ENCODE data around the gene MPRIP.
A peak's percentile ranks its signal among the peaks of the same experiment; 100 is the strongest.
"Not testable (repeated sequence)": the region's sequence is repeated elsewhere in the genome, so short reads cannot be mapped to it uniquely, and the experiment has no call there.

The MPRIP gene

DNA sequence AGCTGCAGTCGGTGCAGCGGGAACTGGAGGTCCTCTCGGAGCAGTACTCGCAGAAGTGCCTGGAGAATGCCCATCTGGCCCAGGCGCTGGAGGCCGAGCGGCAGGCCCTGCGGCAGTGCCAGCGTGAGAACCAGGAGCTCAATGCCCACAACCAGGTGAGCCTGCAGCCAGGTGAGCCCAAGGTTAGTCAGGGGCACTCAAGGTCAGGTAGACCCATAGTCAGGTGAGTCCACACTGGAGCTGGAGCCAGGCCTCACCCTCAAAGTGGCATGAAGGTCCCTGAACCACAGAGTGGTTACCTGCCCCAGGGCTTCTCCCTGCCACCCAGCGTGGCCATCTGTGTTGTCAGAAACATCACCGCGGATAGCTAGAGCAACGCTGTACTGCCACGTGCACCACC is 131.7 kb downstream of the MPRIP start:
- no peak for DNase-seq

DNA sequence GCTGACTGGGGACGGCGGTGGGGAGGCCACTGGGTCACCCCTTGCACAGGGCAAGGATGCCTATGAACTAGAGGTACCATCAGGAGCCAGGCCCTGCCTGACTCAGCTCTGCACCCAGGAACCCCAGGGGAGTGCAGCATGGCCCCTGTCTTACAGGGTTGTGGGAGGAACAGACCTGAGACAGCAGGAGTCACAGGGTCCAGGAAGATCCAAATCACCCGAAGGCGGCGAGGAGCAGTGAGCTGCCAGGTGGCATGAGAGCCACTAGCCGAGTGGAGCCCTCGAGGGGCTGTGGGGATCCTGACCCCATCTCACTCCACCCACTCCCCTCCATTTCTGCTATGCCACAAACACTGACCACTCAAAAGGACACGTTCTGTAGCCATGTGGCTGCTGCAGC is 133.1 kb downstream of the MPRIP start:
- DNase-seq: no peak

DNA sequence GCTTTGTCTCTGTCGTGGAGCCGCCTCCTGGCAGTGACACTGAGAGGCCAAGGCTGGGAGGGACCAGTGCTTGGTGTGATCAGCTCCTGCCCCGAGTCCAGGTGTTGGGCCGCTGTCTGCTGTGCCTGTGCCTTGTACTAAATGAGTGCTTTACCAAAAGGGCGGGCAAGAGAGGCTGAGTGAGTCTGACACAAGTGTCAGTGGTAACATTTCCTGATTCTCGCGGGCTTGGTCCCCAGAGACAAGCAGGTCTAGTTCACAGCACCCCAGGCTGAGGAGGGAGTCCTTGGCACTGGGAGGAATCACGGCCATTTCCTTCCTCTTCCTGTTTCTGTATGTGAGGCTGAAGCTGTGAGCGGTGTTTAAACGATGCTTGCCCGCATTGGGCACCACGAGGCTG is 133.7 kb downstream of the MPRIP start:
- DNase-seq: no peak

DNA sequence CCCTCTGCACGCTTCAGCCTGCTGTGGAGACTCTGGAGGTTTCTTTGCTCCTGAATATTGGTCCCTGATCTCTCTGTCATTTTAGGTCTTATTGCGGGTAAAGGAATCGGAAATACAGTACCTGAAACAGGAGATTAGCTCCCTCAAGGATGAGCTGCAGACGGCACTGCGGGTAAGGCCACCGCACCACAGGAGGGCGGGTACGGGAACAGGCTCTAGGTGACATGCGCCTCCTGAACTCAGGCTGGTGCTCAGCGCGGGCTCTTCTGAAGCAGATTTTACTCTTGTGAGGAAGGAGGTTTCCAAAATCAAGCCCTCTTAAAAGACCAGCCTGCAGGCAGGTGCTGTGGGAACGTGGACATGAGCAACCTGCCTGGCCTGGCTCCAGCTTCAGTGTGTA is 134.1 kb downstream of the MPRIP start:
- DNase-seq: no peak

DNA sequence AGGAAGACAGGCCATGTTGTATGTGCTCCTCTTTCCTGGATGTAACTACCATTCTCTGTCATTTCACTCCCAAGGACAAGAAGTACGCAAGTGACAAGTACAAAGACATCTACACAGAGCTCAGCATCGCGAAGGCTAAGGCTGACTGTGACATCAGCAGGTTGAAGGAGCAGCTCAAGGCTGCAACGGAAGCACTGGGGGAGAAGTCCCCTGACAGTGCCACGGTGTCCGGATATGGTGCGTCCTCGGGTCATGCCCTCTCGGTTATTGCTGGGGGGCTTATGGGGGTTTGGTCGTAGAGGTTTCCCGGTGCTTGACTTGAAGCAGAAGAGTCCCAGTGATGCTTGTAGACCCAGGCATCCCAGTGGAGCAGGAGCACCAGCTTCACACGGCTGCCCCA is 134.9 kb downstream of the MPRIP start:
- DNase-seq: no peak

DNA sequence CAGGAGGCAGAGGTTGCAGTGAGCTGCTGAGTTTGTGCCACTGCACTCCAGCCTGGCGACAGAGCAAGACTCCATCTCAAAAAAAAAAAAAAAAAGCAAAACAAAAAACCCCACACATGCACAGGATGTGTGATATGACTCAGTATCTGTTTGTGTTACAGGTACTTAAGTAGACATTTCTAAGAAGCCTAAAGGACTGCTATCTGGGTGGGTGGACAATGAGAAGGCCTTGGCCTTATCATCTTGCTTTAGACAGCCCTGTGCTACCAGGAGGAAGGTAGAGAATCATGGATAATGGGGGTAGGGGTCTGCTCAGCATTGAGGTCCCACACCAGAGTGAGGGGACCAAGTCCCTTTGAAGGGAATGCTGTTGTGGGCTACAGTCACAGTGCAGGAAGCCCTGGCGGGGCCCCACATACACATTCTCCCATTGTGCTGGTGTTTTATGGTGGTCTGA is 137.1 kb downstream of the MPRIP start:
- no peak for DNase-seq

DNA sequence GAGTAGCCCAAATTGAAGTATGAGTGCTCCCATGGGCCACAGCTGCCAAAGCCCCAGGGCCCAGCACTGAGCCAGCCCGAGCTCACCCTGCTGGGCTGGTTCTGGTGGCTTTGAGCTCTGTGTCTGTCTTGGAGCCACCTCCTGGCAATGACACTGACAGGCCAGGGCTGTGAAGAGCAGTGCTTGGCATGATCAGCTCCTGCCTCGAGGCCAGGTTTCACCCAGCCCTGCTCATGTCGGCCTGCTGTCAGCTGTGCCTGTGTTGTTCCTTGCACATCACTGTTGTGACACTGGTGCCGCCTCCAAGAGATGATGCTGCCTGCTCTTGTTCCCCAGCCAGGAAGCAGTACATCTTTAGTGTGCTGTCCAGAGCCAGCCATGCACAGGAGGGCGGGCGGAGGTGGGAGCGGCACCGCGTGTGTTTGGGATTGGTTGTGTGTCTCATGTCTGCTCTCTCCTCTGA is 137.9 kb downstream of the MPRIP start:
- DNase-seq: no peak

DNA sequence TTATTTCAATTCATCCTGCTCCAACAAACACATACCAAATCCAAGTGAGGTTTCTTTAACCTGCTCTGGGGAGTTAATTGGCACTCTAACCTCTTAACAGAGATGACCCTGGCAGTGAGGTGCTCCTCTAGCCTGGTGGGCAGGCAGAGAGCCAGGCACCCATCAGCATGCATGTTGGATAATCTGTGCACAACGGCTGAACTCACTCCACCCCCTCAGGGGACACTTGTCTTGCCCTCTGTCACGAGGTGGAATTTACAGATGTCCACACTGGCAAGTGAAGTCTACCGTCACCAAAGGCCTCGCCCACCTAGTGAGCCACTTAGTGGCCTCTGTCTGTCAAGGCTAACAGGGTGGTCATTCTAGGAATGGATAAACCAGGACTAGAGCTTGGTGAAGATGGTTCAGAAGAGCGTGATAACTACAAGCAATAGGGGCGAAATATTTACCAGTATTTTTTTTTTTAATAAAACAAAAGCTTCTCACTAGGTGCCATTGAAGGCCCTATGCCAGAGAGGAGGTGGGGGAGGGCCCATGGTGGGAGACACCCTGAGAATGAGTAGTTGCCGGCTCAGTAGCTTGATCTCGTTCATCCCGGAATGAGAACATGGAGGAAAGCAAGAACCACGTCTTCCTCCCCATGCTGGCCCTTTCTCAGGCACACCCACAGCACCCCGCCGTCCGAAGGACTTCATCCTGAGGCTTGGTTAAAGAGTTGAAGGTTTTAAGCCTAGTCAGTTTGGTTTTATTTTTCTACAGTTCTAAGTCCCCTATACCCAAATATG is 138.7 kb downstream of the MPRIP start:
- DNase-seq: peak; percentile 31

DNA sequence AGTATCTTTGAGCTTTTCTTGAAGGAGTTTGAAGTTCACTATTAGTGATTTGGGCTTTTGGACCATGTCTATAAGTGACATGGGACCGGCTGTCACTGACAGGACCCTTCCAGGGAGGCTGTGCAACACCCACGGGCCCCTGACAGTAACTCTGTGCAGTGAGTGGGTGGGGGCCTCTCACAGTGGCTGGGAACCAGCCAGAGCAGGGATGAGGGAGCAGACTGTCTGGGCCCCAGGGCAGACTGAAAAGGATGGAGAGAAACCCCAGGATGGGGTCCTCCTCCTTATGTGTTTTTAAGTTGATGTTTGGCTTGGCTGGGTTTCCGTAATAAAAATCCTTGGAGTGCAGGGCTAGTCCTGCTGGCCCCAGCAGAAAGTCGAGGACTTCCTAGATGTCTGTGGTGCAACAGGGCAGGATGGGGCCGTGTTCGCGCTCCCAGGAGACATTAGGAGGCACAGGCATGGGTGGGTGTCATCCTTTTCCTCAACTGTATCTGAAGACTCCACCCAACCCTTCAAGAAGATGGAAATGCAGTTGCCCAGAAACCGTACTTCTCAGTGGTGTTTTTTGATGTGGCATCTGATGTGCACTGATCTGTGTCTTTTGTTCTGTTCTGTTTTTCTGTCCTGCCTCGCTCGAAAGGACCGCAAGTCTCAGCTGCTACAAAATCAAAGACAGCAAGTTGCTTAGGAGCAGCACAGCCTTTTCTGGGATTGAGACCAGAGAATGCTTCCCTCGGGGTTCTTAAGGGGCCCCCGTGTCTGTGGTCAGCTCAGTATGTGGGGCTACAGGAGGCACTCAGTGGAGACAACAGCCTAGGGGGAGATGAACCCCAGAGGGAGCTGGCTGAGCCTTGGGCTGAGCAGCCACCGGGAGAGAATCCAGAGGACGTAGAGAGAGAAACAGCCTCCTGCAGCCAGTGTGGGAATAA is 139.7 kb downstream of the MPRIP start:
- no peak for DNase-seq

DNA sequence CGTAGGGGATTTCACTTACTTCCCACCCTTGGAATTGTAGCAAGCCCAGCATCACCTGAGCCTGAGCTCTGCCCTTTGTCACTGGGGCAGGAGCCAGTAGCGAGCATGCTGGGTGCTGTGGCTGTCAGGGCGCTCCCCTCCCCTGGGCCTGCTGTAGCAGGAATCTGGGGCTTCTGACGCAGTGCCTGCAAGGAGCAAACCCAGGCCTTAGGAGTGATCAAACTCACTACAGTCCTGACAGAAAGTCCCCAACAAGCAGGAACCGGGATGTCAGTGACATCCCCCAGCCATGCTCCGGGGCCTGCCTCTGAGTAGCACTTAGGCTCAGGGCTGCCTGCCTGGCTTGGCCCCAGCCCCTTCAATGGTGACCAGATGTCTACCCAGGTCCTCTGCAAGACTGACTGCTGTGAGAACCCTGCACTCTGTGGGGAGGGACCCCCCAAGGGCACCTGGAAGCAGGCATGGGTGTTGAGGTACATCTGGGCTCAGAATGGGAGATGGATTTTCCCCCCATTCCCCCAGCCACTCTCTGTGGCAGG is 140.4 kb downstream of the MPRIP start:
- DNase-seq: peak; percentile 25

DNA sequence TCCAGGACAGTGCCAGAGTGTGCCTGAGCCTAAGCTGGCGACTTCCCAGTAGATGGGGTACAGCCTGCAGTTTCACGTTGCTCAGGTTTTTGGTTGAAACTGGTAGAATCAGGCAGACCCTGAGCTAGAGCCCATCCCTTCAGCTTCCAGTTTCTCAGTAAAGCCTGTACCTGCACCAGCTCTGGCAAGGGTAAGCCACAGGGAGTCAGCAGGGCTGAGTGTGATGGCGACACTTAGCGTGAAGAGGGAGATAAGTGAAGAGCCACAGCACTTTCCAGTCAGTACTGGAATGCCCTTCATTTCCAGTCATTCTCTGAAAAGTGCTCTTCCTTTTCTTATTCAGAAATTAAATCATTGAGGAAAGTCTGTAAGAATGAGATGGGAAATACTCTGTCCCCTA is 141.5 kb downstream of the MPRIP start:
- no peak for DNase-seq

DNA sequence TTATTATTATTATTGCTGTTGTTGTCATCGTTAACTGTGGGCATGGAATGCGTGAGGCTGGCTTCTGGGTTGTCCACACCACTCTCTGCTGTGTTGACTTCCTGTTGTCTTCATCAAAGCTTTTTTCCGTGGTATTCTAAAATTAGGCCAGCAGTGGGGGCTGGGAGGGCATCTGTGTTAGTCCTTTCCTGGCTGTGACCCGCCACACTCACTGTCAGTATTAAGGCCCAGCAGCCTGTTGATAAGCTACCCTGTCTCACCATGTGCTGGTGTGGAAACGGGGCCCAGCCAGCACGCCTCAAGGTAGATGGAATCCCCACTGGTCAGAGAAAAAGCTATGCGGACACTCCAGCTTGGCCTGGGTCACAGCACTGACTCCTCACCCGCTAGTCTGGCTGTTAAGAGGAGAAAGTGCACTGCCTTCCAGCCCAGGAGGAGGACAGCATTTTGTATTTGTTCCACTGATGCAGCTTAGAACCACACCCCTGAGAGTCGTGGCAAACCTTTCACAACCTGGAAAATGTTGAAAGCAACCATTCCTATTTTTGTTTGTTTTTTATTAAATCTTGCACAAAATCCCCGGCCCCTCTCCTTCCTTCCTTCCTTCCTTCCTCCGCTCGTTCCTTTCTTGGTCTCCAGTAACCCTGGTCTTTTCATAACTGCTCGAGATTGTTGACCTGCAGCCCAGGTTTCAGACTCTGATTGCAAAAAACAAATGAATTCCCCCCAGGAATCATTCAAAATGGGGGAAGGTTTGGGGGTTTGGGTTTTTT is 142.9 kb downstream of the MPRIP start:
- DNase-seq: not testable (repeated sequence)

DNA sequence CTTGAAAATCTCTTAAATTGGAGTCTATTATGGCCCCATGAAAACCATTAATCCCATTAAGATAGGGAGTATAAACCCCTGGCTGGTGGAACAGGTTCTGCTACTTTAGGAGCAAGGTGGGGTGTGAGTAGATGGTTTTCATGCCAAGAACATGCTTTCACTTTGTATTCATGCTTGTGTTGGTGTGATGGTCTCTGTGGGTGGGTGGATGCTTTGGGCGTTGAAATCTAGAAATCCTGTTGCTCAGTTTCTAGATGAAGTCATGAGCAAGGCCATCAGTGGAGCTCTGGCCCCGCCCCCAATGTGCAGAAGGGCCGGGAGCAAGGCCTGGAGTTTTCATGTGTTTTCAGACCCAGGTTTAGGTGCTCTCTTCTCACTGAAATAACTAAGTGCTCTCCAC is 143.8 kb downstream of the MPRIP start:
- DNase-seq: peak; percentile 20

DNA sequence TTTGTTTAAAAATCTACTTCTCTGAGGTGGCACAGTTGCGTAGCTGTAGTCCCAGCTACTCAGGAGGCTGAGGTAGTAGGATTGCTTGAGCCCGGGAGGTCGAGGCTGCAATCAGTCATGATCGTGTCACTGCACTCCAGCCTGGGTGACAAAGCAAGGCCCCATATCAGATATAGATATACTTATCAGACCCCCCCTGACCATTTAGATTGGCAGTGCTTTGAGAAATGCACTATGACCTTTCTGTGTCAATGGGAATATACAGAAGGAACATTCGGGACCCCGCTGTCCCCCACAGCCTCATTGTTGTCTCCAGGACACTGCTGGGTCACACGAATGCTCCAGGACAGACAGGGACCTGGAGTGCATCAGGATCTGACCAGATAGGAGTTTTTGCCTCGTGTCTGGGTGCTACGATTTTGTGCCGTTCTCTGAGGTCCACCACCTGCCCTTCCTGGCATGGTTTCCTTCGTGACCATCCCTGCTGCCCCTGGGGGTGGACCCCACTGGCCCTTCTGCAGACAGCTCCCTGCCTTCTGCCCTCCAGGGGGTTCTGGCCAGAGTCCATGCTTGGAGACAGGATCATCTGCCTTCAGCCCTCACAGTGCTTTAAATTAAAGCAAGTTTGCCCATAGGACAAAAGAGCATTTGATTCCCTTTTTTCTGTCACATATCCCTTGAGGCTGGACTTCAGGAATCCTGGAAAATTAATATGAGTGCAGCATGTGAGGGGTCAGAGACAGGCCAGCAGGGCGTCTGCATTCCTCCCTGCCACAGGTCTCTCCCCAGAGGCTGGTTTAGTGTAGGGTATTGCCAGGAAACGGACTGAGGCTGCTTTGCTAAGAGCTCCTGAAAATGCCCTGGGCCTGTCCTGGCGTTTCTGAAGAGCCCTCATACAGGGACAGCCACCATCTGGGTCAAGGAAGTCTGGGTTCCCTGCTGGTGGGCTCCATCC is 144.6 kb downstream of the MPRIP start:
- peak; percentile 2 for DNase-seq

DNA sequence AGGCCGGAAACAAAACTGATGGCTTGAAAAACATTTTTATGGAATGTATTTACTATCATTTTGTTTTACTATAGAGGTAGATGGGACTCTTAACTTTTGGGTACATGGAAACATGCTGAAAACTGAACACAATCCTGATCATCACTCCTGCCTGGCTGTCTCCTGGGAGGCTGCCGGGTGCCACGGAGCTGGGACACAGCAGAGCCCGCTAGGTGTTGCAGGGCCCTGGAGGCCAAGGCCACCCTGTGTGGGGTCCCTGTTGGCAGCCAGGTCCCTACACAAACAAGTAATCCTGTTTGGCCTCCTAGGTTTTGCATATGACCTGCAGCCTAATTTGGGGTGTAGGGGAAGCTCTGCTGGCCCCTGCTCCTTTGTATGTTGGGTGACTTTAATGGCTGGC is 146.3 kb downstream of the MPRIP start:
- DNase-seq: no peak

DNA sequence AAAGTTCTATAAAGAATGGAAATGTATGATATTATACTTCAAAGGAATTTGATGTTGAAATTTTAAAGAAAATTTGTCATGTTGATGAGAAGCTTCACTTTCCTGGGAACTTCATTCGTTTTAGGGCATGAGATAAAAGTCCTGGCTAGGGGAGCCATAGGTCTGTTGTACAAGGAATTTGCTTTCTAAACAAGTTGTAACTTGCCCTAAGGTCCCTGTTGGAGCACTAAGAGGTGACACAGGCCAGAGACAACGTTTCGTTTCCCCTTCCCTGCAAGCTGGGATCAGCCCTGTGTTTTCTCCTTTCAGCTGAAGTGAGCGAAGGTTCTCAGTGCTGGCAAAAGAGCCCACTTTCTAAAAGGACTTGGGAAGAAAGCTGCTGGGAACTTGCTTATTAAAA is 147.3 kb downstream of the MPRIP start:
- no peak for DNase-seq

DNA sequence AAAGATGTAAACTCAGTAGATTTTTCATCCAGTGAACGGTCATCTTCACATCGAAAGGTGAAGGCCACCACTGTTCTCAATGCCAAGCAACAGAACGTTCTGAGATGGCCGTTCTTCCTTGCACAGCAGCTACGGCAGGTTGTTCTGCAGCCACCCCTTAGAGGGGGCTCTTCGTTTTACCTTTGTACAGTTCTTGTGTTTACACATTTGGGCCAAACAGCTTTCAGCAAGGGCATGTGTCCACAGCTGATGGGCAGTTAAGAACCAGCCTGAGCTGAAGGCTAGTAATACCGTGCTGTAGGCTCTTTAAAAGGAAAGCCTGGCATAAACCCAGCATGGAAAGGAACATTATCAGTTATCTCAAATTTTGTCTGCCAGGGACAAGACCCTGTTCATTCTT is 147.9 kb downstream of the MPRIP start:
- DNase-seq: no peak

DNA sequence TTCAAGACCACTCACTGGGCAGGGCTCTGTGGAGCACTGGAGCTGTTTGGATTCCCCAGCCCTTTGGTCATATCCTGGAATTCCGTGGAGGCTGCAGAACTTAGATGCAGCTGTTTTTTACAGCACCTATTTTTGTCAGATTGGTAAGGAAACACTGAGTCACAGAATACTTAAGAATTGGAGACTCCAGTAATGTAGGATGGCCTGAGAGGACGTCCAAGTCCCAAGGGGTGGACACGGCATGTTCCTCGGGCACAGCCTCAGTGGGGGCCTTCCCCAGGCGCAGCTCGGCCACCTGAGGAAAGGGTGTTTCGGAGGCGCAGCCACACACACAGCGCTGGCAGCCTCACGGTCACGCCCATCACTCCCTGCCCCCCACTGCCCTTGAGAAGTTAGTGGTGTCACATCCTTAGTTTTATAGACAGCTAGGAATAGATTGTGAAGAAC is 149.1 kb downstream of the MPRIP start:
- DNase-seq: no peak

DNA sequence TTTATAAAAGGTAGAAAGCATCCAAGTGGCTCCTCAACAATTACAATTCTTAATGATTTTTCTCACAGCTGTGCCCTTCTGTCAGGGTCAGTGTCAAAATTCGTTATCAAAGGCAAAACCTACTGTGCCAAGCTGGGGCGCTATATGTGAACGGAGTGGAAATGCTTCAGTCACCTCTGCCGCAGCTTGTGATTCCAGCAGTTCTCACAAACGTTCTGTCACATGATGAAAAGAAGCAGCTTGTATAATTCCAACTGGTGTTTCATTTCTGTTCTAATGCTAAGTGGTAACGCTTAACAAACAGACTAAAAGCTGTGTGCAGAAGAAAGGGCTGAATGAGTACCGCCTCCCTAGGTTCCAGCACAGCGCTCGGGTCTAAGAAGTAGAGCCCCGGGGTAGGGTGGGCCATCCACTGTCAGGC is 149.7 kb downstream of the MPRIP start:
- DNase-seq: no peak

DNA sequence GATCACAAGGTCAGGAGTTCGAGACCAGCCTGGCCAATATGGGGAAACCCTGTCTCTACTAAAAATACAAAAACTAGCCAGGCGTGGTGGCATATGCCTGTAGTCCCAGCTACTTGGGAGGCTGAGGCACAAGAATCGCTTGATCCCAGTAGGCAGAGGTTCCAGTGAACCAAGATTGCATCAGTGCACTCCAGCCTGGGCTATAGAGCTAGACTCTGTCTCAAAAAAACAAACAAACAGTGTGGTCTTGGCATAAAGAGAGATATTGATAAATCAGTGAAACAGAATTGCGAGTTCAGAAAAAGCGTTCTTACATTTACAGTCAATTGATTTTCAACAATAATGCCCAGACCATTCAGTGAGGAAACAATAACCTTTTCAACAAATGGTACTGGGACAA is 153.2 kb downstream of the MPRIP start:
- not testable (repeated sequence) for DNase-seq

DNA sequence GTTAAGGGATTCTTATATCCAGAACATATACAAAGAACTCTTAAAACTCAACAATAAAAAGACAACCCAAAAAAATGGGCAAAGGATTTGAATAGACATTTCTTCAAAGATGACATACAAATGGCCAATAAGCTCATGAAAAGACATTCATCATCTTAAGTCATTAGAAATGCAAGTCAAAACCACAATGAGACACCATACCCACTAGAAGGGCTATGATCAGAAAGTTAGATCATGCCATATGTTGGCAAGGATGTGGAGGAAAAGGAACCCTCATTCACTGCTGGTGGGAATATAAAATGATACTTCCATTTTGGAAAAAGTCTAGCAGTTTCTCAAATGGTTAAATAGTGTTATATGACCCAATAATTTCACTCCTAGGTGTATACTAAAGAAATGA is 154.5 kb downstream of the MPRIP start:
- no peak for DNase-seq

DNA sequence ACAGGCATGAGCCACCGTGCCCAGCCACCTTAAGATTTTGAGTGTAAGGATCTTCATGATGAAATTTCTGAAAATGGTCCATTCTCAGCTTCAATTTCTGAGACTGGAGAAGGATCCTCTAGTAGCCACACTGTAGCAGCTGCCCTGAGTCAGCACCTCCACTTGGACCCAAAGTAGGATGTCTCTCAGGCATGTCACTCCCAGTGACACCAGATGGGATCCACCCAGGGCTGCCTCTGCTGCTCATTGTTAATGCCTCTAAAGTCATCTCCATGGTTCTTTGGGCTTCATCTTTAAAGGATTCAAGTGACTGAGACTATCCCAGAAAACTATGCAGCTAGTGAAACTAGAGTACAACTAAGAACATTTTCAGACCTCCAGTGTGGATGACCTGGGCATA is 156.0 kb downstream of the MPRIP start:
- no peak for DNase-seq

All from DMS79 treated with DMSO at 0.1 percent for 48 hours (cell line).